Tibial artery (tissue), 4 donors: Measurements from ENCODE around the gene KDF1.
"Not testable (repeated sequence)": the region's sequence is repeated elsewhere in the genome, so short reads cannot be mapped to it uniquely, and the experiment has no call there.

Experiments
- DNase-seq, 2 donors: peaks; one replicate each; pipeline ENCODE4 v3.0.0-alpha.2; 2019
- H3K27ac ChIP-seq, 2 donors: fragments of 200-600 bp; sonication (generic) in 1 of 2; 1 replicate in 1 of 2; 2 replicates in 1 of 2; pipeline ENCODE4 v1.5.1; 2018 to 2019; ENCODE audit warnings: mild to moderate bottlenecking in 1 of 2
- H3K27me3 ChIP-seq, 2 donors: fragments of 200-600 bp; sonication (generic) in 1 of 2; one replicate each; pipeline versions ENCODE4 v1.5.1 to v1.6.0; 2016 to 2019
- H3K36me3 ChIP-seq, 3 donors: fragments of 200-600 bp; sonication (generic) in 2 of 3; one replicate each; pipeline ENCODE4 v1.5.1; 2016 to 2019; ENCODE audit warnings: mild to moderate bottlenecking in 2 of 3
- H3K4me1 ChIP-seq, 4 donors: fragments of 200-600 bp; sonication (generic) in 2 of 4; 1 replicate in 3 of 4; 2 replicates in 1 of 4; pipeline ENCODE4 v1.5.1; 2016 to 2019
- H3K4me3 ChIP-seq, 2 donors: fragments of 200-600 bp; sonication (generic) in 1 of 2; 1 replicate in 1 of 2; 2 replicates in 1 of 2; pipeline ENCODE4 v1.5.1; 2018 to 2019; ENCODE audit warnings: mild to moderate bottlenecking in 2 of 2
- H3K9me3 ChIP-seq, 3 donors: fragments of 200-600 bp; sonication (generic) in 1 of 3; one replicate each; pipeline ENCODE4 v1.5.1; 2016 to 2019
- intact Hi-C: fragments of 100-400 bp; cut with DNase I; formaldehyde crosslinking; loops from one replicate; pipeline ENCODE4 v1.15.0; 2023; ENCODE audit warnings: low total_unique reads
- TF ChIP-seq, protein P1 (sequence below), 2 experiments: fragments of 200-600 bp in 1 of 2; fragments of 450-650 bp in 1 of 2; IDR thresholded peaks; one replicate each; pipeline ENCODE4 v1.5.1; 2017 to 2019; ENCODE audit warnings: antibody characterized with exemption in 2 of 2, mild to moderate bottlenecking in 1 of 2, moderate library complexity in 1 of 2

The KDF1 gene

DNA sequence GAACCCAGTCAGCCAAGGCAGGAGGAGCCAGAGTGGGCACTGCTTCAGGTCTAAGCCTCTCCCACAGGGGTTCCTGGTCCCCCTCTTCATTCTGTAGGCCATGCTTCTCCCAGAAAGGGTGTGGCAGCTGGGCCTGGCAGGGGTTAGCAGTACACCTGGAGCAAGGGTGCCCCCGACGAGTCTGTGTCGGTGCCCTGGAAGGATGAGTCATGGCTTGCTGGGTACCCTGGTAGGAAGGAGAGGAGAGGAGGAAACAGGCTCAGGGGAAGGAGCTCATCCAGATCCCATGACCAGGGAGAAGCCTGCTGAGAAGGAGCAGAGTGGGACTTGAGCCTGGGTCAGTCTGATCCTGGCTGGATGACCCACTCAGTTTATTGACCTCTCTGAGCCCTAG is 10.3 kb downstream of the KDF1 start:
- DNase-seq = no peak
- H3K27ac ChIP-seq = no peak overlapping the region
- TF ChIP-seq, protein P1, sequence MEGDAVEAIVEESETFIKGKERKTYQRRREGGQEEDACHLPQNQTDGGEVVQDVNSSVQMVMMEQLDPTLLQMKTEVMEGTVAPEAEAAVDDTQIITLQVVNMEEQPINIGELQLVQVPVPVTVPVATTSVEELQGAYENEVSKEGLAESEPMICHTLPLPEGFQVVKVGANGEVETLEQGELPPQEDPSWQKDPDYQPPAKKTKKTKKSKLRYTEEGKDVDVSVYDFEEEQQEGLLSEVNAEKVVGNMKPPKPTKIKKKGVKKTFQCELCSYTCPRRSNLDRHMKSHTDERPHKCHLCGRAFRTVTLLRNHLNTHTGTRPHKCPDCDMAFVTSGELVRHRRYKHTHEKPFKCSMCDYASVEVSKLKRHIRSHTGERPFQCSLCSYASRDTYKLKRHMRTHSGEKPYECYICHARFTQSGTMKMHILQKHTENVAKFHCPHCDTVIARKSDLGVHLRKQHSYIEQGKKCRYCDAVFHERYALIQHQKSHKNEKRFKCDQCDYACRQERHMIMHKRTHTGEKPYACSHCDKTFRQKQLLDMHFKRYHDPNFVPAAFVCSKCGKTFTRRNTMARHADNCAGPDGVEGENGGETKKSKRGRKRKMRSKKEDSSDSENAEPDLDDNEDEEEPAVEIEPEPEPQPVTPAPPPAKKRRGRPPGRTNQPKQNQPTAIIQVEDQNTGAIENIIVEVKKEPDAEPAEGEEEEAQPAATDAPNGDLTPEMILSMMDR (IDR thresholded peaks at IDR 0.05) = no peak
- H3K4me1 ChIP-seq = no peaks in the 10 kb centered on the region
- peaks cover 0 to 16% of the 10 kb centered on the region in 2 donors for H3K27me3 ChIP-seq
- H3K9me3 ChIP-seq = no peaks in the 10 kb centered on the region
- intact Hi-C loops = no loop called here
- no peak overlapping the region for H3K4me3 ChIP-seq
- peaks cover 15 to 69% (median 21%) of the 10 kb centered on the region in 3 donors for H3K36me3 ChIP-seq

DNA sequence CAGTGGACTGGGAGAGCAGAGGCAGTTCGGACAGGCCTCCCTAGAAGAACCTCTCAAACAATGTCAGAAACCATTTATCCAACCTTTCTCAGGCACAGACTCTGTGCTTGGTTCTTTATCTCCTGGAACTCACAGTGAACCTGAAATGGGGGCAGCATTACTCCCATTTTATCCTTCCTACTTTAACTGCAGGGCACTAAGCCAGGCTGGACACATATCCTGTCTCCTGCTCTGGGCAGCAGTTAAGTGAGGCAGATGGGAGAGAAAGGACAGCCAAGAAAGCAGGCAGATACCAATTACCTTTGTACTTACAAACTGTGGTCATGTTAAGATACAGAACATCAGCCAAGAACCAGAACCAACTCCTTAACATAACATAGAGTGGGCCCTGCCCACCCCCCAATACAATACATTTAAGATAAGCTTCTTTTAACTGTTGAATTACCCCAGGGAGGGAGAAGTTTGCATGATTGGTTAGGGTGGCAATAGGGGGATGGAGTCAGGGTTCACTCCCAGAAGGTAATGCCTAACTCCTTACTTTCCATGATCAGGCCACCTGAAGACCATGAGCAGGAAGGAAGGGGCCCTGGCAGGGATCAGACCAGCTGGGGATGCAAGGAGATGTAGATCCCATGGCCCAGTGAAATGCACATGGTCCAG is 10.9 kb downstream of the KDF1 start:
- Histone ChIP-seq H3K9me3 (no peaks in the 10 kb centered on the region), H3K4me3 (no peak overlapping the region), H3K36me3 (peaks cover 20 to 75% (median 26%) of the 10 kb centered on the region in 3 donors), H3K4me1 (no peaks in the 10 kb centered on the region), H3K27me3 (peaks cover 0 to 16% of the 10 kb centered on the region in 2 donors), H3K27ac (no peak overlapping the region)
- DNase-seq = no peak
- TF ChIP-seq, protein P1 (IDR thresholded peaks at IDR 0.05) = no peak
- intact Hi-C loops = no loop called here

DNA sequence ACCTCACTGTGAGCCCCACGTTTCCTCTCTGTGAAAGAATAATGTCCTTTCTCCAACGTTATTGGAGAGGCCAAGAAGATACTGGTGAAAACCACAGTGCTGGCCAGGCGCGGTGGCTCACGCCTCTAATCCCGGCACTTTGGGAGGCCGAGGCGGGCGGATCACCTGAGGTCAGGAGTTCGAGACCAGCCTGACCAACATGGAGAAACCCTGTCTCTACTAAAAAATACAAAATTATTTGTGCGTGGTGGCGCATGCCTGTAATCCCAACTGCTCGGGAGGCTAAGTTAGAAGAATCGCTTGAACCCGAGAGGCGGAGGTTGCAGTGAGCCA is 11.6 kb downstream of the KDF1 start:
- intact Hi-C loops, DNase-seq, H3K27ac ChIP-seq, H3K4me3 ChIP-seq, H3K4me1 ChIP-seq, H3K9me3 ChIP-seq: not testable (repeated sequence)
- peaks cover 27 to 82% (median 34%) of the 10 kb centered on the region in 3 donors for H3K36me3 ChIP-seq
- peaks cover 0 to 16% of the 10 kb centered on the region in 2 donors for H3K27me3 ChIP-seq

DNA sequence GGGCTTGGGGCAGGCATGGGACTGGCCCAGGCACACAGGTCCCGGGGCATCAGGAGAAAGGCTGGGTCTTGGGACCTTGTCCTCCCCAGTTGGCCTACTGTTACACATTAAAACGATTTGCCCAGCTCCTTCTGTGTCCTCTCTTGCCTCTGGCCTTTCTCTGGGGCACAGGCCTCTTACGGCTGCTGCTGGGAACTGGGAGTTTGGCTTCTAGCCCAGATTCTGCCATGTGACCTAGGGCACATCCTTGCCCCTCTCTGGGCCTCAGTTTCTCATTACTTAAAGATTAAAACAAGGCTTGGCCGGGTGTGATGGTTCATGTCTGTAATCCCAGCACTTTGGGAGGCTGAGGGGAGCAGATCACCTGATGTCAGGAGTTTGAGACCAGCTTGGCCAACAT is 14.0 kb downstream of the KDF1 start:
- peaks cover 52 to 93% (median 58%) of the 10 kb centered on the region in 3 donors for H3K36me3 ChIP-seq
- TF ChIP-seq, protein P1 (IDR thresholded peaks at IDR 0.05) = no peak
- no peak overlapping the region for H3K4me3 ChIP-seq
- DNase-seq = no peak
- intact Hi-C loops = no loop called here
- no peaks in the 10 kb centered on the region for H3K9me3 ChIP-seq
- H3K27ac ChIP-seq = no peak overlapping the region
- no peaks in the 10 kb centered on the region for H3K4me1 ChIP-seq
- H3K27me3 ChIP-seq = peaks cover 0 to 2% of the 10 kb centered on the region in 2 donors

DNA sequence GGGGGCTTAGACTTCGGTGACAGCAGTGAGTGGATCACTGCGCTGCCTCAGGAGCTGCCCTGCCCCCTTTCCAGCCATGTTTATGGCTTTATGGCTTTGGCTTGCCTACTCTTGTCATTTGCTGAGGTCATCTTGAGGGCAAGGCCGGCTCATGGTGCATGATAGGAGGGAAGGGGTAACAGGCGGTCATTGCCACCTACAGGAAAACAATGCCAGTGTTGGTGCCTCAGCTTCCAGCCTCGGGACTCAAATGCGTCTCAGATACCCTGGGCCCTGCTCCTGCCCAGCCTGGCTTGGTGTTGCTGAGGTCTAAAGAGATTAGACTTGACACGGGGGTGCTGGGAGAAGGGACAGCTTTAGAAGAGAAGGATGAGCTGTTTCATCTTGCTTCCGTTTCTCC is 14.5 kb downstream of the KDF1 start:
- Histone ChIP-seq H3K27me3 (no peaks in the 10 kb centered on the region), H3K9me3 (no peaks in the 10 kb centered on the region), H3K4me1 (no peaks in the 10 kb centered on the region), H3K36me3 (peaks cover 53 to 90% (median 59%) of the 10 kb centered on the region in 3 donors), H3K4me3 (no peak overlapping the region), H3K27ac (no peak overlapping the region)
- no peak for DNase-seq
- intact Hi-C loops = no loop called here
- TF ChIP-seq, protein P1 (IDR thresholded peaks at IDR 0.05) = no peak

DNA sequence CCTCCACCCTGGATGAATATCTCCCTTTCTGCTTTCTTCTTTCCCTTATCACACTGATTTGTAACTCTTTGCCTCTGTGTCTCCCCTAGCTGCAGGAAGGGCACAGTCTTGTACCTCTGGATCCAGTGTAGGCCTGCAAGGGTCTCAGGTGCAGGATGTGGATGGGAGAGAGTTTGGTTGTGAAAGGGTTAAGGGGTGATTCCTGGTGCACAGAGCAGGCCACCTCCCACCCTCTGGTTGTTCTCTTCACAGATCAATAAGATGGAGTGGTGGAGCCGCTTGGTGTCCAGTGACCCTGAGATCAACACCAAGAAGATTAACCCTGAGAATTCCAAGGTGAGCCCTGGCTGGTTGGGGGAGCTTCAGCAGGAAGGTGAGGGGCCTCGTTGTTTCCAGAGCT is 15.1 kb downstream of the KDF1 start:
- H3K27ac ChIP-seq = no peak overlapping the region
- intact Hi-C loops = no loop called here
- no peaks in the 10 kb centered on the region for H3K9me3 ChIP-seq
- TF ChIP-seq, protein P1 (IDR thresholded peaks at IDR 0.05) = no peak
- H3K36me3 ChIP-seq = peaks cover 53 to 84% (median 59%) of the 10 kb centered on the region in 3 donors
- H3K27me3 ChIP-seq = no peaks in the 10 kb centered on the region
- H3K4me1 ChIP-seq = no peaks in the 10 kb centered on the region
- H3K4me3 ChIP-seq = no peak overlapping the region
- DNase-seq = no peak
